GM21515 (cell line): ENCODE data around the gene TBC1D16.
"Not testable (repeated sequence)": the region's sequence is repeated elsewhere in the genome, so short reads cannot be mapped to it uniquely, and the experiment has no call there.

Experiments used
- ATAC-seq: cut with Tn5 transposase; IDR thresholded peaks from one replicate; pipeline ENCODE4 v1.9.1; 2021; ENCODE audit not compliant: unreplicated experiment

Gene TBC1D16

GRCh38 chr17:80005360-80006338, 30.0 kb downstream of the TBC1D16 start:
- ATAC-seq: no peak

- ATAC-seq: no peak
These were observed 31.7 kb downstream of the TBC1D16 start for GRCh38 chr17:80003969-80004368.

- ATAC-seq: no peak
These were observed 32.8 kb downstream of the TBC1D16 start for GRCh38 chr17:80002690-80003490.

GRCh38 chr17:80002070-80002641, 33.5 kb downstream of the TBC1D16 start:
- no peak for ATAC-seq

GRCh38 chr17:80000981-80001775, 34.5 kb downstream of the TBC1D16 start:
- ATAC-seq: no peak

- no peak for ATAC-seq
These were observed 35.5 kb downstream of the TBC1D16 start for GRCh38 chr17:80000136-80000535.

- ATAC-seq: no peak
These were observed 38.5 kb downstream of the TBC1D16 start for GRCh38 chr17:79997011-79997660.

GRCh38 chr17:79996291-79996690, 39.4 kb downstream of the TBC1D16 start:
- no peak for ATAC-seq

GRCh38 chr17:79995696-79996095, 40.0 kb downstream of the TBC1D16 start:
- no peak for ATAC-seq

- ATAC-seq: no peak
These were observed 41.1 kb downstream of the TBC1D16 start for GRCh38 chr17:79994602-79995001.

GRCh38 chr17:79994228-79994569, 41.5 kb downstream of the TBC1D16 start:
- not testable (repeated sequence) for ATAC-seq

GRCh38 chr17:79993390-79994227, 42.1 kb downstream of the TBC1D16 start:
- ATAC-seq: no peak

GRCh38 chr17:79992649-79993389, 42.9 kb downstream of the TBC1D16 start:
- ATAC-seq: no peak

GRCh38 chr17:79991924-79992648, 43.6 kb downstream of the TBC1D16 start:
- ATAC-seq: no peak

GRCh38 chr17:79991140-79991923, 44.3 kb downstream of the TBC1D16 start:
- no peak for ATAC-seq

- ATAC-seq: no peak
These were observed 45.0 kb downstream of the TBC1D16 start for GRCh38 chr17:79990704-79991103.

- no peak for ATAC-seq
These were observed 45.5 kb downstream of the TBC1D16 start for GRCh38 chr17:79990051-79990592.
